OCI-LY7 (cell line): Measurements from ENCODE around the gene SCYL3. TPM values are rescaled to one million over a fixed set of nuclear protein-coding genes. Genes with fewer than 3 reads are reported as not detected.

Experiments
- BruUV-seq: library from RNA; stranded (reverse); fragments of 400-500 nt; replicated peaks from 2 replicates; lab custom pipeline; 2021; lab: Mats Ljungman, UMichigan
- CTCF ChIA-PET: fragments of 300-600 bp; sonication (Branson Sonifier 250); formaldehyde crosslinking; loops from one replicate; lab custom pipeline; 2022; ENCODE audit warnings: antibody characterized with exemption; ENCODE audit not compliant: unreplicated experiment; lab: Charles Lee
- POLR2A ChIA-PET: fragments of 300-600 bp; sonication (Branson Sonifier 250); formaldehyde crosslinking; loops from one replicate; lab custom pipeline; 2022; ENCODE audit warnings: antibody characterized with exemption; lab: Charles Lee
- DNase-seq: peaks from one replicate; pipeline ENCODE4 v3.0.0-alpha.2; 2015; ENCODE audit warnings: low spot score
- H2AFZ ChIP-seq: fragments of 200-600 bp; sonication (generic), shearing (Covaris generic); 2 replicates; pipeline ENCODE4 v1.6.1; 2014; ENCODE audit warnings: mild to moderate bottlenecking, antibody characterized with exemption, low read length, moderate library complexity
- H3K27ac ChIP-seq: fragments of 200-600 bp; sonication (generic); 2 replicates; pipeline ENCODE4 v1.5.1; 2014; ENCODE audit warnings: mixed run types, low read depth, mild to moderate bottlenecking, moderate library complexity, low read length, inconsistent platforms; ENCODE audit not compliant: poor library complexity, severe bottlenecking
- H3K36me3 ChIP-seq: fragments of 200-600 bp; sonication (generic); 2 replicates; pipeline ENCODE4 v1.6.1; 2014; ENCODE audit warnings: mild to moderate bottlenecking, antibody characterized with exemption, low read length, moderate library complexity, mixed read lengths; ENCODE audit not compliant: insufficient read depth
- H3K4me1 ChIP-seq: fragments of 200-600 bp; sonication (generic); 2 replicates; pipeline ENCODE4 v1.5.1; 2014; ENCODE audit warnings: mild to moderate bottlenecking, low read length; ENCODE audit not compliant: insufficient read depth, poor library complexity, severe bottlenecking
- H3K4me2 ChIP-seq: fragments of 200-600 bp; sonication (generic); 2 replicates; pipeline ENCODE4 v1.6.1; 2014; ENCODE audit warnings: mild to moderate bottlenecking, low read length
- H3K4me3 ChIP-seq: fragments of 200-600 bp; sonication (generic); 2 replicates; pipeline ENCODE4 v1.5.1; 2014; ENCODE audit warnings: mild to moderate bottlenecking, low read depth, low read length; ENCODE audit not compliant: poor library complexity, severe bottlenecking
- H3K79me2 ChIP-seq: fragments of 200-600 bp; sonication (generic); 2 replicates; pipeline ENCODE4 v1.6.1; 2016; ENCODE audit warnings: low read depth, mild to moderate bottlenecking, low read length, moderate library complexity, mixed read lengths; ENCODE audit not compliant: insufficient read depth
- H3K9me2 ChIP-seq: fragments of 200-600 bp; sonication (generic); 2 replicates; pipeline ENCODE4 v1.6.1; 2016; ENCODE audit warnings: mild to moderate bottlenecking, low read length, mixed read lengths; ENCODE audit not compliant: insufficient read depth
- H3K9me3 ChIP-seq: fragments of 200-600 bp; sonication (generic); 2 replicates; pipeline ENCODE4 v1.6.1; 2014; ENCODE audit warnings: mild to moderate bottlenecking, mixed run types, low read length, mixed read lengths
- H4K20me1 ChIP-seq: fragments of 200-600 bp; sonication (generic); 2 replicates; pipeline ENCODE4 v1.6.1; 2014; ENCODE audit warnings: mild to moderate bottlenecking, antibody characterized with exemption, low read length, moderate library complexity, mixed read lengths; ENCODE audit not compliant: insufficient read depth
- CTCF ChIP-seq: fragments of 200-600 bp; sonication (generic); conservative IDR thresholded peaks from 2 replicates; pipeline ENCODE4 v1.5.1; 2014; ENCODE audit warnings: mild to moderate bottlenecking, antibody characterized with exemption, low read length, moderate library complexity, mixed read lengths
- EZH2phosphoT487 ChIP-seq: fragments of 200-600 bp; sonication (generic); IDR thresholded peaks from 2 replicates; pipeline ENCODE4 v1.6.1; 2018; ENCODE audit warnings: low read depth, borderline replicate concordance, mild to moderate bottlenecking, mixed run types, antibody characterized with exemption, low read length, moderate library complexity, mixed read lengths
- intact Hi-C: fragments of 100-400 bp; cut with micrococcal nuclease; formaldehyde crosslinking; loops from one replicate; pipeline ENCODE4 v1.10.0; 2022; ENCODE audit not compliant: unreplicated experiment
- total RNA-seq, 2 experiments: library from RNA; depleted of rRNA in 1 of 2; stranded (reverse); fragments of >200 nt in 1 of 2; shearing (Covaris generic) in 1 of 2; gene quantifications; 2 replicates each; pipeline ENCODE4 v1.2.3, GENCODE V29; 2014 to 2022

Gene SCYL3
- total RNA-seq, 2 experiments from 2014 or later: 5.9 to 7.6 TPM

- no peak for DNase-seq
- no peaks in the 10 kb centered on the region for H4K20me1 ChIP-seq
- no peaks in the 10 kb centered on the region for H3K79me2 ChIP-seq
- H3K4me3 ChIP-seq: no peak overlapping the region
- H2AFZ ChIP-seq: no peak overlapping the region
- BruUV-seq: no TSS peak
- no peak overlapping the region for H3K4me2 ChIP-seq
- no peaks in the 10 kb centered on the region for H3K36me3 ChIP-seq
- H3K27ac ChIP-seq: no peak overlapping the region
- intact Hi-C loops: no loop called here
- H3K9me2 ChIP-seq: no peaks in the 10 kb centered on the region
- POLR2A ChIA-PET: interaction anchor here (0.6 to 1.1 kb wide), 2 partner anchors 10 to 733 kb away, joined by 3 read pairs; no protein-coding TSS in a partner anchor
- H3K9me3 ChIP-seq: no peaks in the 10 kb centered on the region
- TF ChIP-seq CTCF: no peak
- no peak for TF ChIP-seq EZH2phosphoT487
- no peaks in the 10 kb centered on the region for H3K4me1 ChIP-seq
- CTCF ChIA-PET: no interaction called here
These were observed 32.1 kb upstream of the SCYL3 start for GRCh38 chr1:169925505-169926482.

DNA sequence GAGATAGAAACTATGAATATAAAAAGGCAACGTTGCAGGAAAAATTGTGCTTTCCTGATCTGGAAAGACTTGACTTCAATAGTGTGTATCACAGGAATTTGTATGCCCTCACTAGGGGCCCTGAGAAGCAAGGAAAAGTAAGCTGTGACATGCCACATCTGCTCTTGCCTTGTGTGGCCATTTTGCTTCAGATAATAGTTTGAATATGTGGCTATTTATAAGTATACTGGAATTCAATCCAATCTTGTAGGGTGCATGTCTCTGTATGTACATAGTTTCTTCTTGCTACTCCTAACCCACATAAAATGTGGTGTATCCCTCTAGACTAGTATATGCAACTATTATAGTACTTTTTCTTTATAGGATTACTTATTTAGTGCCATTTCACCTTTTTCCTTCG, 31.1 kb upstream of the SCYL3 start:
- DNase-seq: no peak
- no peaks in the 10 kb centered on the region for H3K9me2 ChIP-seq
- H3K27ac ChIP-seq: no peak overlapping the region
- intact Hi-C loops: no loop called here
- H2AFZ ChIP-seq: no peak overlapping the region
- no peak overlapping the region for H3K4me3 ChIP-seq
- H4K20me1 ChIP-seq: no peaks in the 10 kb centered on the region
- H3K79me2 ChIP-seq: no peaks in the 10 kb centered on the region
- no peaks in the 10 kb centered on the region for H3K36me3 ChIP-seq
- H3K4me2 ChIP-seq: no peak overlapping the region
- CTCF ChIA-PET: no interaction called here
- no TSS peak for BruUV-seq
- no peaks in the 10 kb centered on the region for H3K9me3 ChIP-seq
- H3K4me1 ChIP-seq: no peaks in the 10 kb centered on the region
- POLR2A ChIA-PET: no interaction called here
- TF ChIP-seq EZH2phosphoT487 (no peak), CTCF (no peak)

DNA sequence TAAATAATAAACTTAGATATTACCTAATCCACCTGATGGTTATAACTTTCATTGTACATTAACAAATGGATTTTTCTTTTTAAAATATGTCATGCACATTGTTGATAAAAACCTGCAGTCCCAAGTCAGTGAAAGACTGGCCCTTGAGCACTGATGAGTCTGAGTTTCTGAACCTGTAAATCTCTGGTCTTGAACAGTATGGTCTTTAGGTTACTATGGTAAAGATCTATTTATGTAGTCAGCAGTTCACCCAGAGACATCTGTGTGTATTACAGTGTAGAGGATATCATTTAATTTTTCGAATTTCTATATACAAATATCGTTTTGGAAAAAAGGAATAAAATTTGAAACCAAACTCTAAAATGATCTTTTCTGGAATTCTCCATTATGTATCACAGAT, 30.4 kb upstream of the SCYL3 start:
- no peaks in the 10 kb centered on the region for H4K20me1 ChIP-seq
- POLR2A ChIA-PET: no interaction called here
- no TSS peak for BruUV-seq
- no peak for TF ChIP-seq CTCF
- no peak for TF ChIP-seq EZH2phosphoT487
- no peak for DNase-seq
- no peak overlapping the region for H3K4me2 ChIP-seq
- no peaks in the 10 kb centered on the region for H3K79me2 ChIP-seq
- intact Hi-C loops: no loop called here
- H2AFZ ChIP-seq: no peak overlapping the region
- H3K27ac ChIP-seq: no peak overlapping the region
- H3K4me1 ChIP-seq: no peaks in the 10 kb centered on the region
- no peaks in the 10 kb centered on the region for H3K9me3 ChIP-seq
- H3K36me3 ChIP-seq: no peaks in the 10 kb centered on the region
- CTCF ChIA-PET: no interaction called here
- no peak overlapping the region for H3K4me3 ChIP-seq
- no peaks in the 10 kb centered on the region for H3K9me2 ChIP-seq
